ENCODE measurements around the gene SH3BGRL3.

The SH3BGRL3 gene

DNA sequence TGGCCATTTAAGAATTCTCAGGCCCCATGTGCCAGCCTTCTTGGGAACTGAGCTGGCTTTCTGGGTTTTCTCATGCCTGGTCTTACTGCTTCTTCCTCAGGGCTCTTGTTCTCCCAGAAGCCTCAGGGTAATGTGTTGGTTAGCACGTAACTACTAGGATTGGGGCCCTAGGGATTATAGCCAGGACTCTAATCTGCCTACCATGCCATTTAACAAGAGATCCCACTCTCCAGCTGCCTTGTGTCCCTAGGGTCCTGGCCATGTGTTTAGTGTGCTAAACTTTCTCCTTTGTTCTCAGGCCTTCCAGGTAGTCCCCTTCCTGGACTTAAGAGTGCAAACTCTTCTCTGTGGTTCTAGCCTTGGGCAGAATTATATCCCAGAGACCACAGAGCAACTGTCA, 2.2 kb upstream of the SH3BGRL3 start:
- DNase-seq (ENCODE audit: low spot score): no peak

DNA sequence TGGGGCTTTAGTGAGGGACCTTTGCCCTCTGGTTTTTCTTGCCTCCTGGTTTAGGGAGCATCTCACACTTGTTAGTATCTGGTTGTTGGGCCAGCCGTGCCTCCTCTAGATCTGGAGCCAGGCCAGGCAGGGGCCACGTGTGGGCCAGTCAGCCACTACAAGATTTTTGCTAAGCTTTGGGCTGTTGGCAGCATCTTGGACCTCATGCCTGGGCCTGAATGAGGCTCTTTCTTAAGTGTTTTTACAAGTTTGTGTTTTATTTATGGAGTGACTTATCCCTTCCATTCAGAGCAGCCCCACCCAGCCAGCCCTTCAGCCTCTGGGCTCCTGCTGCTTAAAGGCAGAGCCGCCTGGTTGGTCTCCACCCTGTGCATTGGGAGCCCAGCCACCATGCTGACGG, 1.6 kb upstream of the SH3BGRL3 start:
- peak; percentile 80 for DNase-seq (ENCODE audit: low spot score)

DNA sequence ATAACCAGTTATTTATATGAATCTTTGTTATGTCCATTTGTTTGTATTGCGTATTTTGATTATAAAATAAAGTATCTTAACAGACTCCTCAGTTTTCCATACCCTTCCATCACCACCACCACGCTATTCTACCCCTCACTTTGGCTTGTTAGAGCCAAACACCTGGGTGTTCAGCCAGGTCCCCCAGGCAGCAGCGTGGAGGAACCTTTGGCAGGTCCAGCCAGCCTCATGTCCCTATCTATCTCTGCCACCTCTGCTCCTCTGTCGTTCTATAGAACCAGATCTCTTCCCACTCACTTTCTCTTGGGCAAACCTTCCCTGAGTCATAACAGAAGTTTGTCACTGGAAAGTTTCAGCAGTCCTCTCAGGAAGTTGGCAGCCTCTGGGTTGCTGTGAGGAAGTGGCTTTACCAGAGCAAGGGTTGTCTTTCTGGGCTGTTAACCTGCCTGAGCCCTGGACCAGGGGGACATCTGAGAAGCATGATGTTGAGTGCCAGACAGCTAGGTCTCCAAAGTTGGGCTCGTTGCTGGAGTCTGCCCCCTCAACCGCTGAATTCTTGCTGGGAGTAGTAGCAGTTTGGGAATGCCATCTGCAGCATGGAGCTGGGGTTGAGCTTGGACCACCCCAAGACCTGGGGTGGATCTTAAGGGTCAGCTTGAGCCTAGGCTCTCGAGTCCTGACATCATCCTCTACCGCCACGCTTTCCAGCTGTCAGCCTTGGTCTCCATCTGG, 996 bp upstream of the SH3BGRL3 start:
- DNase-seq (ENCODE audit: low spot score): peak; percentile 64

DNA sequence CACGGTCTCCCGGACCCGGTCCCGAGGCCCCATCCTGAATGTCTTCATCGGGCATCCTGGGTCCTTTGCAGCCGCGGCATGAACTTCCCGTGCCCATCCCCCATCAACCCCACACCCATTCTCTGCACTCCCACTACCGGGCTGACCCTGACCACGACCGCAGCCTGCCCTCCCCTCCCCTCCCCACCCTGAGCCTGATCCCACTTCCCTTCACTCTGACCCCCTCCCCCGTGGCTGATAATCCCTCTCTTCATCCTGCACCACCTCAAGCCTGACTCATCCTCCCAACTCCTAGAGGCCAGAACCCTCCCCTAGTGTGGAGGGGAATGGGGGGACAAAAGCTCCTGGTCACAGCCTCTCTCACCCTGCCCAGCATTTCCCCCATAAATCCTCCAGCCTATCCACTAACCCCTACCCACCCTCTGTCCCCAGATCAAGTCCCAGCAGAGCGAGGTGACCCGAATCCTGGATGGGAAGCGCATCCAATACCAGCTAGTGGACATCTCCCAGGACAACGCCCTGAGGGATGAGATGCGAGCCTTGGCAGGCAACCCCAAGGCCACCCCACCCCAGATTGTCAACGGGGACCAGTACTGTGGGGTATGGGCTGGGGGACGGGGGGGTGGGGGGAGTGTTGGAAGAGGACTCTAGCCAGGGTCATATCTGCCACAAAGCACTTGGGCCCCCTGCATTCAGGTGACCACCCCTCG, 602 bp downstream of the SH3BGRL3 start:
- peak; percentile 43 for DNase-seq (ENCODE audit: low spot score)

DNA sequence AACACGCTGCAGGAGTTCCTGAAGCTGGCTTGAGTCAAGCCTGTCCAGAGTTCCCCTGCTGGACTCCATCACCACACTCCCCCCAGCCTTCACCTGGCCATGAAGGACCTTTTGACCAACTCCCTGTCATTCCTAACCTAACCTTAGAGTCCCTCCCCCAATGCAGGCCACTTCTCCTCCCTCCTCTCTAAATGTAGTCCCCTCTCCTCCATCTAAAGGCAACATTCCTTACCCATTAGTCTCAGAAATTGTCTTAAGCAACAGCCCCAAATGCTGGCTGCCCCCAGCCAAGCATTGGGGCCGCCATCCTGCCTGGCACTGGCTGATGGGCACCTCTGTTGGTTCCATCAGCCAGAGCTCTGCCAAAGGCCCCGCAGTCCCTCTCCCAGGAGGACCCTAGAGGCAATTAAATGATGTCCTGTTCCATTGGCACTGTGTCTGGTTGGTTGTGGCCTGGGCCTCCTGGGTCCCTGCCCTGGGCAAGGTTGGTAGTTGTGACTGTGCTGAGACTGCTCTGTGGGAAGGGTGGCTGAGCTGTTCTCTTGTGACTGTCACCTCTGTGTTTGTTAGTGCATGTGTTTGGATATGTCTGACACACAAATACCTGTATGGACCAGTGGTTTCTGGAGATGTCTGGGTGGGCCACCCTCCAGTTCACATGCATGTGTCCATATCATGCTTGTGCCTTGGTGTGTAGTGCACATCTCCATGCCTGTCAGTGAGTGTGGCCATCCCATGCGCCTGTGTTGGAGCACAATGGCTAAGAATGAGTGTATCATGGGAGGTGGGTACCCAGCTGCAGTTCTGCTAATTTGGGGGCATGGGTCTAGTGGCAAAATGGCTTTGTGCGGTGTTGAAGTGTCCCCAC, 1.4 kb downstream of the SH3BGRL3 start:
- DNase-seq (ENCODE audit: low spot score): no peak

DNA sequence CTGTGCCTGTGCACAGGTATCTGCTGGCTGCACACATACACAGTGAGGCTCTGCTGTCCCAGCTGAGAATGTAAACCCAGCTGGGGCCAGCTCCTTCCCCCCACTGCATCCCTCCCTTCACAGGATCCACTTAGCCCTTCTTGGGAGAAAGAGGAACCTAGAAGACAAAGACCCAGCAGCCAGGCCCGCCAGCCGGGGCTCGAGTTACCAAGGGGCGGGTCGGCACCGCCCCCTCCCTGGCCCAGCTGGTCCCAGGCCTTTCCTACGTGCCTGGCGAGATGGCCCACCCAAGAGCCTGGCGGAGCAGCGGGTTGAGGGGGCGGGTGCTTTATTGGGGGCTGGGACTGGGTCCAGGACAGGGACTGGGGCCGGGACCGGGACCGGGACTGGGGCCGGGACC, 2.1 kb downstream of the SH3BGRL3 start:
- no peak for DNase-seq (ENCODE audit: low spot score)

DNA sequence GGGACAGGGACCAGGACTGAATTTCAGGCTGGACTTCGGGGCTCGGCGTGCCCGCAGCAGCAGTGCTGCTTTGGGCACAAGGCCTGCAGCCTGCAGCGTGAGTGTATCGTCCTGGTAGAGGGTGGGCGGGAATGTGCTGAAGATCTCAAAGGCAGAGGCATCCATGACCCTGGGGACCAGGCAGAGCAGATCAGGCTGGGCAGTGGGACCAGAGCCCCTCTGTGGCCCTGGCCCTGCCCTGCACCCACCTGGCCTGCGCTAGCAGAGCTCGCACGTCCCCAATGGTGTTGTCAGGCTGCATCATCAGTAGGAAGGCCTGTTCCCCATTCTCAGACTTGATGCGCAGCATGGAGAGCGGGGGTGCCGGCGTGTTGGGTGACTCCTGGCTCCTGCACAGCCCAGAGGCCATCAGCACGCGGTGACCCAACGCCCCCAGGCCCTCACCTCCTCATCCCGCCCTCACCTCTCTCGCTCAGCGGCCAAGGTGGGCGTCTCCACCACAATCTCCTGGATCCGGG, 2.6 kb downstream of the SH3BGRL3 start:
- DNase-seq (ENCODE audit: low spot score): no peak

DNA sequence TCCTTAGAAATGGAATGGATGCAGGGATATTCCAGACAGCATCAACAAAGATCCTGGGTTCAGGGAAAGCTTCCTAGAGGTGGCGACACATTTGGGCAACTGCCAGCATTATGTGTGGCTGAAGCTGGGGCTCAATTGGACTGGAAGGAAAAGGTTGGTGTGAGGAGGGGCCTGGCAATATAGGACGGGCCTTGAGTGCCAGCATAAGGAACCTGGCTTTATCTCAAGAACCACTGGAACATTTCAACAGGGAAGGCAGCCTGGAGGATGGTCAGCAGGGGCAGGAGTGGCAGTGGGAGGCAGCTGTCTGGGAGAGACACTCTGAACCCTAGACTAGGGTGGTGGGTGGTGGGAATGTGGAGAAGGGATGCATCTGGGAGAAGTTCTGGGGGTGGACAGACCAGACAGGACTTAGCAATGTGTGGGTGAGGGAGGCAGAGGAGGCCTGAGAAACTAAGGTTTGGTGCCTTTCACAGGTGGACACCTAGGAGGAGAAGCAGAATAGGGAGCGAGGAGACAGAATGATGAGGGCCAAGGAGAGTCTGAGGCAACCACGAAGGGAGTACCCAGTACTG, 3.5 kb downstream of the SH3BGRL3 start:
- DNase-seq (ENCODE audit: low spot score): no peak

DNA sequence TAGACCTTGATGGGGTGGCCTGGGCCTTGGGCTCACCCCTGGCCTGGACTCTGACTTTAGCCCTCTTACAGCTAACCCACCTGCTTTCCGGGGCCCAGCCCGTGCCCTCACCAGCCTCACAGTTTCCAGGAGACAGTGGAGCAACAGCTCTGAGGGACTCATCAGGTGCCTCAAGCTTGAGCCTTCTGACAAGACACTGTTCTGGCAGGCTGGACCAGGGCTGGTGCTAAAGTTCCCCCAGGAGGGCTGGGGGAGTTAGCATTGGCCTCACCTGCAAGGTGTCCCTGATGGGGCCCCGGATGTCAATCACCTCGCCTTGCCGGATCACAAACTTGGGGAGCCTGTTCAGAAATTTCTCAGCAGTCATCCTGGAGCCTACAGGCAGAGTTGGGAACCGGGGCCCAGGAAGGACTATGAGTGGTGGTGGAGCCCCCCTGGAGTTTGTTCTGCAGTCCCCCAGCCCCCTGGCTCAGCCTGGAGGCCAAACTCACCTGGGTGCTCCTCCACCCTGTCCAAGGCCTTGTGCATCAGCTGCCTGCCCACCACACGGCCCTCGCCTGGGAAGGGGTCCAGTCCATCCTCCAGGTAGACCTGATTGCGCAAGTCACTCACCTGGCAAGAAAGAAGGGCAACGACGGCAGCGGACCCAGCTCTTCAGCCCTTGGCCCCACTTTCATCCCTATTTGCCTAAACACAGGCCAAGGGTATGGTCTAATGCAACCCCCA, 4.1 kb downstream of the SH3BGRL3 start:
- no peak for DNase-seq (ENCODE audit: low spot score)

DNA sequence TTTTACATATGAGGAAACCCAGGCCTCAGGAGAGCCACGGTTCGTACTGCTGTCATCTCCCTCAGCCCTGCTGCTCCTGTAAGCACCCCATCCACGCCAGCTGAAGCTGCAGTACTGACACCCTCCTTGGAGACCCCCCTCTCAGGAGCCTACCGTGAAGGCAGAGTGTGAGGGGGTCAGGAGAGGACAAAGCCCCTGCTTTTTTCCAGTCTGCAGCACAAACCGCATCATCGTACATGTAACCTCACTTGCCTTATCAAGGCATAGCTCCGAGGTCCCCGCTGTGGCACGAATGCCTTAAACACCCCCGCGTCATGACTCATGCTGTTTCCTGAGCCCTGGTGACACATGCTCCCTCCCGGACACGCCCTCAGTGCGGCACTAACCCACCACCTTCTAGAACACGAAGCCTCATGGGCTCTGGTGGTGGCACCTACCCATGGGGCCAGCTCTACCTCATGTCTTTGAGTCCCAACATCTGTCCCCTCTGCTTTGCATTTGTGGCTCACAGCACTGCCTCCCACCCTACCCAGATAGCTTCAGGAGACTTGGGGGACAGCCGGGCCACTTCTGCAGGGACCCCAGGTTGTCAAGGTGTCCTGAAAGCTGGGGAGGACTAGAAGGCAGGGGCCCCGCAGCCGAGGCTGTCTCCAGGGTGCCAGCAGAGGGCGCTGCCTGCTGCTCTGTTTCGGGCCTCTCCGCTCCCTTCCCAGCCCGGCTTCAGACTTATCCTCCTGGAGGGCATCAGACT, 4.9 kb downstream of the SH3BGRL3 start:
- DNase-seq (ENCODE audit: low spot score): peak; percentile 96

DNA sequence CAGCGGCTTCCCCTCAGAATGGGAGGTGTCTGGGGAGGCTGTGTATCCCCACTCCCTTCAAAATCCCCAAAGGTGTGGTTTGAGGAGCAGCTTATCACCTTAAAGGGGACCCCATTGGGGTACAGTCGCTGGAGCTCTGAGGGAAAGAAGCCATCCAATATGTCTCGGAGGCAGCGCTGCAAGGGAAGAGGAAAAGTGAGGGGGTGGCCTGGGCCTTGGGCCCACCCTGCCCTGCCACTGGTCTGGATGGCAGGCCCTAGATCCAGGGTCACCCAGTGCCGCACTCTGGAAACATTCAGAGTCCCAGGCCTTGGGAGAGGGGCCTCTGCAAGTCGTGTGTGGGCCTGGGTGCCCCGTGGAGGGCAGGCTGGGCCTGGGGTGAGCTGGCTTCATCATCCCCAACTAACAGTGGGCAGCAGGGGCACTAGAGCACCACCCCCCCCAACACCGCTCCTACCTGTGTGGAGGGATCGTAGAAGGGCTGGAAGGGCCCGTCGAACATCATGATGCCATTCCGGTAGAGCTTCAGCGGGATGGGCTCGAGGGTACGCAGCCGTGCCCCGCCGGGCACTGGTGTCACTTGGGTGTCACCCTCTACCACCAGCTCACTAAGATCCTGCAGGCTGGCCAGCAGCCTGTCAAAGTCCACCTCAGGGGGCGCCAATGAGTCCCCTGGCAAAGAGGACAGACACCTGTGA, 5.6 kb downstream of the SH3BGRL3 start:
- DNase-seq (ENCODE audit: low spot score): peak; percentile 77

DNA sequence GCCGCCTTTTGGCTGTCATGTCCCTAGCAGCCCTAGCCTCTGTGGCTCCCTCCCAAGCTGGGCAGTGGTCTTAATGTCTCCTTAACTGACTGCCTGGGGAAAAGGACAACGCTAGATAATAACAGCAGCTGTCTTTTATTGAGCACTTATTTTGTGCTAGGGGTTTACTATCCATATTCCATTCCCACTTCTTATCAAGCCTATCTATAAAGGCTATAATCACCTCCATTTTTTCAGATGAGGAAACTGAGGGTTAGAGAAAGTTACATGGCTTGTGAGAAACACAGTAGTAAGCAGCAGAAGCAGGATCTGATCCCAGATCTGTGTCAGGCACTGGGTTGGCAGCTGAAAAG, 6.2 kb downstream of the SH3BGRL3 start:
- DNase-seq (ENCODE audit: low spot score): no peak

DNA sequence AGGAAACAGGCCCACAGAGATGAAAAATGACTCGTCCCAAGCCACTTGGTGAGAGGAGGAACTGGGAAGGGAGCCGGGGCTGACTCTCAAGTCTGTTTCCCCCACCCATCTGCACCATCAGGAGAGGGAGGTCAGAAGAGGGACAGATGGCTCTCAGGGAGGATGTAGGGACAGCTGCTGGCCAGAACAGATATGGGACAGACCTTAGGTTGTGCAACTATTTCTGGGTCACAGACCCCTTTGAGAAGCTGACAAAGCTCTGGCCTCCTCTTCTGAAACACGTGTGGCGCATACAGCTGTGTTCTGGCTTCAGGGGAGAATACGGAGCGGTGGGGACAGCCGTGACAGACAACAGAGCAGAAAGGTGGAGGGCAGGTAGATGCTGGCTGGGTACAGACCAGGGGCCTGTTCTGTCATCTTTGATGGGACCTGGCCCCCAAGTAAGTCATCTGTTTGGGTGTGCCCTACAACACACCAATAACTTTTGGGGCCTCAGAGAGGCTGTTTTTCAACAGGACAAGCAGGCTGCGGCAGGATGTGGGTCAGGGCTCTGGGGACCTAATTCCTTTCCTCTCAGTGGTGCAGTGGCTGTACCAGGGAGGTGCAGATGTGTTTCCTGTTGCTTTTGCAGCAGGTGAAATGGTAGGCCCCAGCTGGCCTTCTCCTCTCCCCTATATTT, 7.3 kb downstream of the SH3BGRL3 start:
- DNase-seq (ENCODE audit: low spot score): peak; percentile 30

DNA sequence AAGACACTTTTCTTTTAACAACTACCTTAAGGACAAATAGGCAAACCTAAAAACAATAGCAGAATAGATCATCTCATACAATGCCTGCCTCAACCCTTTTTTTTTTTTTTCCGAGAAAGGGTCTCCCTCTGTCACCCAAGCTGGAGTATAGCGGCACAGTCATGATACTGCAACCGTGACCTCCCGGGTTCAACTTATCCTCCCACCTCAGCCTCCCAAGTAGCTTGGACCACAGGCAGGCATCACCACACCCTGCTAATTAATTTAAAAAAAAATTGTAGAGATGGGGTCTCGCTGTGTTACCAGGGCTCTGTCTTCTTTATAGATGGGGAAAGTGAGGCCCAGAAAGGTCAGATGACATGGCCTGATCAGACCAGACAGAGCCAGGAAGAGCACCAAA, 7.9 kb downstream of the SH3BGRL3 start:
- DNase-seq (ENCODE audit: low spot score): no peak

DNA sequence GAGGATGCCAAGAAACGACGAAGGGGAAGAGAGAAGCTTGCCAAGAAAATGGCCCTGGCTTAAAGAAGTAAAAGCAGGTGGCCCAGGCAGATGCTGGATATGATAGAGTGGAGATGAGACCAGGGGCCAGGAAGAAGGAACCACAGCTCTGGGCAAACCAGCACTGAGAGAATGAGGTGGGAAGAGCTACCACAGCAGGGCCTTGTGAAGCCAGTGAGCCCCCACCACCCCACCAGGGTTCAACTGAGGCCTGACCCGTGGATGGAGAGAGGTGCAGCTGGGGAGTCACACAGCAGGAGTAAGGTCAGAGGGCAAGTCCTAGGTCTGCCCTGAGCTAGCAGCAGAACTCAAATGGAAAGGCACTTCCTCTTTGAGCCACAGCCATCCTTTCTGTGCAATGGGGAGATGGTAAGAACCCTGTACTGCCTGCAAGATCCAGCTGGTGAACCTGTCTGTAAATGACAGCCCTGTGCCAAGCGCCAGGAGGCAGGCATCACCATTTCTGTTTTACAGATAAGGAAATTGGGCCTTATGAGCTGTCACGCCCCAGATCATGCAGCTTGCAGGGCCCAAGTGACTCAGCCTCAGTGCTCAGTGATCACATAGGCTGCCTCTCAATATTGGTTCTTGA, 8.5 kb downstream of the SH3BGRL3 start:
- peak; percentile 93 for DNase-seq (ENCODE audit: low spot score)

DNA sequence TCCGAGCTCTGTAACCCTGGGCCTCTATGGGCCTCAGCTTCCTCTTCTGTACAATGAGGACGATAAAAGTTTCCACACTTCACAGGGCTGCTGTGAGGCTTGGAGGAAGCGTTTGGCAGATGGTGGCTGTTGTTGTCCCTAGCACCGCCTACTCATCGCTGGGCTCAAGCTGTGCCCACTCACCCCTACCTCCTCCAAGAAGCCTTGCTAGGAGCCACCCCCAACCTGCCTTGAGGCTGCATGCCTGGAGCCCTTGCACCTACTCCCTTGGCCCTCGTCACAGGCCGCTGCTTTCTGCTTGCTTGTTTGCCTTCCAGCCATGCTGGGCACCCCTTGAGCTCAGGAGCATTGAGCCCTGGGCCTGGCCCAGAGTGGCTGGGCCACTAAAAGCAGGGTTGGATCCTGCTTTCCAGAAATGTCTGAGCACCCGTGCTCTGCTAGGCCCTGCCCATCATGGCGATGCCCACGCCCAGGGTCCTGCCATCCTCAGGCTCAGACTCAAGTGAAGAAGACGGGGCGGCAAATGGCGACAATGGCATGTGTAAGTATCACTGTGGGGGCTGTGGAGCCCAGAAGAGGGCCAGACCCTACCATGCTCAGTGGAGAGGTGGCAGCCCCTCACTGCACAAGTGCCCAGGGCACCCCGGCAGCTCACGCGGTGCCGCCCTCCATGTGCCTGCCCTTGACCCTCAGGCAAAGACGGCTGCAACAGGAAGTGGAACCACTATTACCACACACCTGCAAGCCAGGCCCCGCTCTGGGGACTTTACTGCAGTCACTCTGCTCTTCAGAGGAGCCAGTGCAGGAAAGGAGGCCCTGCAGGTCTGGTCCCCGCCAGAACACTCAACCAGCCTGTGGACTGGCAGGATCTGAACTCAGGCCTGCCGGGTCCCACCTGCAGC, 9.5 kb downstream of the SH3BGRL3 start:
- no peak for DNase-seq (ENCODE audit: low spot score)

DNA sequence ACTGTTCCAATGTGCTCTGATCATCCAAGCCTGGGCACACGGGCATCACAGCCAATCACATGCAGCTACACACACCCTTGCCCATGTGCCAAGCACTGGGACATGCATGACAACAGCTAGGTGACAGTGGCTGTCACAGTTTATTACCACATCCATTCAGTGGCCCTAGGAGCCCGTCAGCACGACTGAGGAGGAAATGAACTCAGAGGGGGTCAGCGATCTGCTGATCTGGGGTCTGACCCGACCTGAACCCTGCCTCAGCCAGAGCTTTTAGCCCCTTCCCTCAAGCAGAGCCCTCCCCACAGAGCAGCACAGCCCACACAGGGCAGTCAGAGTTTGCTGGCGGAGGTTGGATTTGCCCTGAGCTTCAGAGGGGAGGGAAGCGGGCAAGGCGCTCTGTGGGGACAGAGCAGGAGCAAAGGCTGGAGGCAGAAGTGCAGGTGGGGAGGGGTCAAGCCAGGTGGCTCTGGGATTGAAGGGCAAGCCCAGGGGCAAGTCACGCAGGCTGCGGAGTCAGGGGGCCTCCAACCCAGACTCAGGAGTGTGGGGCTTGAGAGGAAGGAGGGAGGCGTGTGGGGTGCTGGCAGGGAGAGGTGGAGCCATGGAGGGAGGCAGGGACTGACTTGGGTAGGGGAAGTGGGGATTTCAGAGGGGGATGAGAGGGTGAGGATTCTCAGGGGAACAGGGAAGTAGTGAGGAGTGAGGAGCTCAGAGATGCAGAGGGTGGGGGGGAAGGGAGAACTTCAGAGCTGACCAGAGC, 10.4 kb downstream of the SH3BGRL3 start:
- DNase-seq (ENCODE audit: low spot score): no peak
